HepG2 (cell line): Measurements from ENCODE around the gene TNPO3. TPM values are rescaled to one million over a fixed set of nuclear protein-coding genes. Genes with fewer than 3 reads are reported as not detected.

Source experiments
- BCL6 ChIP-seq: IDR thresholded peaks from 2 replicates; pipeline ENCODE4 v1.6.1; 2016; ENCODE audit warnings: missing genetic modification reagents, missing compliant biosample characterization
- E2F1 ChIP-seq: sonication (generic); formaldehyde crosslinking; IDR thresholded peaks from 2 replicates; pipeline ENCODE4 v1.5.0; 2020; ENCODE audit warnings: missing genetic modification reagents
- ERF ChIP-seq: IDR thresholded peaks from 2 replicates; pipeline ENCODE4 v1.6.1; 2018; ENCODE audit warnings: missing biosample characterization, missing genetic modification reagents
- HMGXB4 ChIP-seq, 2 experiments: sonication (generic) in 1 of 2; formaldehyde crosslinking in 1 of 2; IDR thresholded peaks; 2 replicates each; pipeline versions ENCODE4 v1.4.0 to v1.6.1; 2018 to 2020; ENCODE audit warnings: missing genetic modification reagents in 2 of 2, borderline replicate concordance in 1 of 2, low read depth in 1 of 2, mild to moderate bottlenecking in 1 of 2, missing biosample characterization in 1 of 2
- KIAA2018 ChIP-seq: sonication (generic); formaldehyde crosslinking; IDR thresholded peaks from 2 replicates; pipeline ENCODE4 v1.5.0; 2020; ENCODE audit warnings: mild to moderate bottlenecking, missing genetic modification reagents, borderline replicate concordance
- NFE2L2 ChIP-seq: fragments of 150-350 bp; IDR thresholded peaks from 2 replicates; pipeline ENCODE4 v1.6.1; 2014; ENCODE audit warnings: low read length
- NFIB ChIP-seq: sonication (generic); formaldehyde crosslinking; IDR thresholded peaks from 2 replicates; pipeline ENCODE4 v1.9.0; 2021; ENCODE audit warnings: missing genetic modification reagents, mild to moderate bottlenecking, borderline replicate concordance
- NR2F1 ChIP-seq, 2 experiments: fragments of 450-650 bp in 1 of 2; formaldehyde crosslinking in 1 of 2; IDR thresholded peaks; 2 replicates each; pipeline versions ENCODE4 v1.5.0 to v1.6.1; 2016 to 2020; ENCODE audit warnings: mild to moderate bottlenecking in 1 of 2, missing compliant biosample characterization in 1 of 2, missing genetic modification reagents in 1 of 2, moderate library complexity in 1 of 2
- SAP130 ChIP-seq: IDR thresholded peaks from 2 replicates; pipeline ENCODE4 v1.6.1; 2016; ENCODE audit warnings: low read depth
- SETDB1 ChIP-seq: sonication (generic); formaldehyde crosslinking; IDR thresholded peaks from 2 replicates; pipeline ENCODE4 v1.5.1; 2020; ENCODE audit warnings: missing genetic modification reagents, mild to moderate bottlenecking, borderline replicate concordance
- SOX13 ChIP-seq, 3 experiments: fragments of 450-650 bp in 1 of 3; sonication (generic) in 1 of 3; formaldehyde crosslinking in 1 of 3; IDR thresholded peaks in 2 of 3; conservative IDR thresholded peaks in 1 of 3; 2 replicates each; pipeline versions ENCODE4 v1.5.0 to v1.6.1; 2016 to 2020; ENCODE audit warnings: antibody characterized with exemption in 1 of 3, mild to moderate bottlenecking in 1 of 3, missing compliant biosample characterization in 1 of 3, missing genetic modification reagents in 1 of 3, moderate library complexity in 1 of 3
- SOX5 ChIP-seq: IDR thresholded peaks from 2 replicates; pipeline ENCODE4 v1.6.1; 2016; ENCODE audit warnings: borderline replicate concordance
- SSRP1 ChIP-seq: IDR thresholded peaks from 2 replicates; pipeline ENCODE4 v1.6.1; 2016; ENCODE audit warnings: control low read depth
- ZNF121 ChIP-seq: sonication (generic); formaldehyde crosslinking; IDR thresholded peaks from 2 replicates; pipeline ENCODE4 v1.5.0; 2020; ENCODE audit warnings: mild to moderate bottlenecking, missing genetic modification reagents
- ZNF597 ChIP-seq: sonication (generic); formaldehyde crosslinking; IDR thresholded peaks from 2 replicates; pipeline ENCODE4 v1.5.0; 2020; ENCODE audit warnings: missing genetic modification reagents
- ZNF615 ChIP-seq: sonication (generic); formaldehyde crosslinking; IDR thresholded peaks from 2 replicates; pipeline ENCODE4 v1.5.0; 2020; ENCODE audit warnings: mild to moderate bottlenecking, missing genetic modification reagents, borderline replicate concordance
- ZNF766 ChIP-seq: sonication (generic); formaldehyde crosslinking; IDR thresholded peaks from 2 replicates; pipeline ENCODE4 v1.5.0; 2020; ENCODE audit warnings: missing genetic modification reagents, borderline replicate concordance
- polyA plus RNA-seq, 8 experiments: library from polyadenylated mRNA; depleted of rRNA in 3 of 8; stranded (reverse) in 7 of 8; unstranded in 1 of 8; fragments of >200 nt; fragmentation: Illumina TruSeq in 4 of 8; extraction: Trizol in 4 of 8; gene quantifications; 2 replicates each; pipeline versions ENCODE4 v1.2.1 to v1.2.3, GENCODE V29; 2011 to 2016; ENCODE audit warnings: low read depth in 4 of 8, missing spikeins in 1 of 8, mixed read lengths in 1 of 8; ENCODE audit not compliant: insufficient read depth in 1 of 8
- total RNA-seq, 5 experiments: library from RNA; depleted of rRNA; stranded (reverse); fragments of >200 nt; fragmentation: Illumina TruSeq; extraction: Trizol; gene quantifications; 2 replicates each; pipeline ENCODE4 v1.2.3, GENCODE V29; 2016; ENCODE audit warnings: low read depth in 1 of 5

Gene TNPO3
- total and polyA plus RNA-seq, 2 of the 13 experiments (the other 11 are each of a cell fraction or from before 2014, with no cell fraction given), result 23.8 to 44.6 TPM

GRCh38 chr7:129091484-129092002 lies 36.6 kb upstream of the TNPO3 start (continued):
- TF ChIP-seq NFE2L2 (no peak), SOX5 (0 out of 2 replicates have a peak, but pooled peaks have one; percentile 26), SOX13 (IDR thresholded peaks at IDR 0.05) (no peak), SOX13 (CRISPR knock-in tag; conservative IDR thresholded peaks at IDR 0.05 in 1 of 2, IDR thresholded peaks at IDR 0.05 in 1 of 2) (no peak), SSRP1 (CRISPR knock-in tag) (no peak), NFIB (CRISPR knock-in tag) (no peak), ZNF615 (CRISPR knock-in tag) (no peak), BCL6 (CRISPR knock-in tag) (no peak), ERF (CRISPR knock-in tag) (0 out of 2 replicates have a peak, but pooled peaks have one; percentile 73), NR2F1 (CRISPR knock-in tag; IDR thresholded peaks at IDR 0.05) (no peak), KIAA2018 (no peak), ZNF597 (no peak), HMGXB4 (CRISPR knock-in tag; IDR thresholded peaks at IDR 0.05; ENCODE audit: borderline replicate concordance in 1 of 2, low read depth in 1 of 2) (peak; percentile 69 to 72; a peak in 3 of 4 replicates), E2F1 (CRISPR knock-in tag) (no peak), SAP130 (CRISPR knock-in tag) (peak; percentile 39), SETDB1 (CRISPR knock-in tag) (no peak), ZNF766 (CRISPR knock-in tag) (no peak), ZNF121 (CRISPR knock-in tag) (no peak)
